ENCODE data around the gene ALCAM.
"Not testable (repeated sequence)": the region's sequence is repeated elsewhere in the genome, so short reads cannot be mapped to it uniquely, and the experiment has no call there.

The ALCAM gene

DNA sequence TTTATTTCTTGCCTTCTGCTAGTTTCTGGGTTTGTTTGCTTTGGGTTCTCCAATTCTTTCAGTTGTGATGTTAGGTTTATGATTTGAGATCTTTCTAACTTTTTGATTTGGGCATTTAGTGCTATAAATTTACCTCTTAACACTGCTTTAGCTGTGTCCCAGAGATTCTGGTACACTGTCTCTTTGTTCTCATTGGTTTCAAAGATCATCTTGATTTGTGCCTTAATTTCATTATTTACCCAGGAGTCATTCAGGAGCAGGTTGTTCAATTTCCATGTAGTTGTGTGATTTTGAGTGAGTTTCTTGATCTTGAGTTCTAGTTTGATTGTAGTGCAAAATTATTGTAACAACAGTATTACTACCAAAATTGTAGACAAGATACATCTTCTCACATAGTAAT, 25.9 kb downstream of the ALCAM start:
- not testable (repeated sequence) for DNase-seq

DNA sequence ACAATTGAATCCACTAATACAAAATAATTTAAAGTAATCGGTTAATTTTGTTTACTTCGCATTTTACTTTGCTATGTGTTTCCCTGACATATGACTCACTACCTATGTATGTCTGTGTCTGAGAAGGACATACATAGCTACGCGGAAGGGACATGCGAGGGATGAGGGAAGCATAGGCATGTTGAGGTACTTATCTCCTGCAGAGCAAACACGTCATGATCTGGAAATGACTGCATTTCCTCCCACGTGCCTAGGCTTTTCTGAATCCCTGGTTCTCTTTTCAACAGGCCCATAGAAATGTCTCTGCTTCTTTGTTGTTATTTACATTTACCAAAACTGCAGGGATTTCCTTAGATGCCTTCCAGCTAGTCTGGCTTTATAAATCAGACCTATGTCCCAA, 27.5 kb downstream of the ALCAM start:
- DNase-seq: no peak

DNA sequence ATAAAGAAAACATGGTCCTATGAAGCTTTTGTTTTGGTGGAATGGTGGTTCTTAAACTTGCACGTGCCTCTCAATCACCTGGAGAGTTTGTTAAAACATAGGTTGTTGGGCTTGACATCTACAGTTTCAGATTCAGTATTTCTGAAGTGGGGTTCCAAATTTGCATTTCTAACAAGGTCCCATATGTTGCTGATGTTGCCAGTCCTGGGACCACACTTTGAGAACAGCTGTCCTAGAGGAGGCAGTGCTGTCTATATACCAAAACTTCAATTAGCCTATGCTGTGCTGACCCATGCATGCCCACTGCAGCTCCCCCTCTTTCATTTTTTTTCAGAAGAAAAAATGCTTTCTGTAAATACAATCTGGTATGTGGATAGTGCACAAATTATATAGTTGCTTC, 31.3 kb downstream of the ALCAM start:
- DNase-seq: no peak

GRCh38 chr3:105398437-105398836, 31.7 kb downstream of the ALCAM start:
- DNase-seq: no peak

DNA sequence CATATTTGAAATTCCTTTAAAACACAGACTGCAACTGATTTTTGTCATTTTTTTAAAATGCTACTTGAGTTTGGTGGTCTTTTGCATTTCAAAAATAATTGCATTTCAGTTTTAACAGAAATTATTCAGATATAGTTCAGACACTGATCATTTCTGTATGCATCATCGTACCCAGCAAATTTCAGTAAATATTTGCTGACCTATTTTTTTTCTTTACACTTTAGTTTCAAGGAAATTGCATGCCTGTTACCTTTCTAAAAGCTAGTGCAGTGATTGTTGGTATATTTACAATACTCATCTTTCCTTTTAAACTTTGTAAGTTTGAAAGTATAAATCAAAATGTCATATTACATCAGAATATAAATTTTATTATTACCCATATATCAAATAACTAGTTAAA, 32.4 kb downstream of the ALCAM start:
- no peak for DNase-seq

DNA sequence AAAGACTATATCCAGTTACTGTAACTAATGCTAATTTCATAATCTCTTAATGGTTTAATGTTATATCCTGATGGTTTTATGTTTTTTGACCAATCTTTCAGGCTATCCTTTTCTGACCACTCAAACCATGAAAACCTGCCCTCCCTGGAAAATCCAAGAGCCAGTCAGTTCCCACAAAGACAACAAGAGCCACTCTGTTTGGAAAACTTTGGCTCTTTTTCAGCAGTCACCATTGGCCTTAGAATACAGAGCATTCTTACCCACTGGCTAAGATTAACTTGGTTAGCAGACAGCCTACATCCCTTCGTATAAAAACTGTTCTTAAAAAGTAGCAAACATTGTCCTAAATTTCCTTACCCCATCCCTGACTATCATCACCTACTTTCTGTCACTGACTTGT, 32.9 kb downstream of the ALCAM start:
- DNase-seq: no peak

DNA sequence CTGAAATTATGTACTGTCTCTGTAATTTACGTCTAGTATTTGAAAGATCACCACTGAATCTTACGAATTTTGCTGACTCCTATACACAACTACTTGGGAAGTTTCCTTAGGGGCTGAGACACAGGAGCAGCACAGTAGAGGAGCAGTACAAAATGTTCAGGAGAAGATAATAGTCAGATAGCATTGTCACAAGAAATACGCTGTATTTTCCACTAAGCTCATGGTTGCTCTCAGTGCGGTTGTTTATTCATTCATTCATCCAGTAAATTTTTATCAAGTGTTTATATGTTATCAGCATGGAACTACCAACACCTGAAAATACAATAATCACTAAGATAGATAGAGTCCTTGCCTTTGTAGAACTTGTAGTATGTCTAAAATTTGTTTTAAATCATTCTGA, 34.5 kb downstream of the ALCAM start:
- no peak for DNase-seq

GRCh38 chr3:105401691-105402149, 35.0 kb downstream of the ALCAM start:
- no peak for DNase-seq

GRCh38 chr3:105402287-105402801, 35.6 kb downstream of the ALCAM start:
- DNase-seq: no peak

DNA sequence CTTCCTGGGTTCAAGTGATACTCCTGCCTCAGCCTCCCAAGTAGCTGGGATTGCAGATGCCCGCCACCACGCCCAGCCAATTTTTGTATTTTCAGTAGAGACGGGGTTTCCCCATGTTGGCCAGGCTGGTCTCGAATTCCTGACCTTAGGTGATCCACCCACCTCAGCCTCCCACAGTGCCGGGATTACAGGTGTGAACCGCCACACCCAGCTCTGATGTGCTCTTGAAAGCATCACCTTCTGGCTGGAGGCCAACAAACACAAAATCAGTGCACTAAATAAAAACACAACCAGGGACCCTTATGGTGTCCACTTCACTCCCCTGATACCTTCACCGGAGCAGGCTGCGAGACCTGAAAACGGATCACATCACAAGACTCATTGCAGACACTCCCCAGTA, 36.3 kb downstream of the ALCAM start:
- not testable (repeated sequence) for DNase-seq

DNA sequence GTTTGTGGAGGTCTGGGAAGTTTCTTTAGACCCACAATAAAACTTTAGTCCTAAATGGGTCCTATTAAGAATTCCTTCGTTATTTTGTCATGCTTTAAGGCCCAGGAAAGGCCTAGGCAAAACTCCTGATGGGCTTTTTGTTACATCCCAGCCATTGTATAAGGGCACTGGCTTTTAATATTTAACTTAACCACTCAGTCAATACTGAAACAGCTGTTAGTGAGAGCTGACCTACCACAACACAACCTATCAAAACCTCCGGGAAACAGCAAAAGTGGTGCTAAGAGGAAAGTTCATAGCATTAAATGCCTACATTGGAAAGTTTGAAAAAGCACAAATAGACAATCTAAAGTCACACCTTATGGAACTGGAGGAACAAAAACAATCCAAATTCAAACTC, 39.6 kb downstream of the ALCAM start:
- DNase-seq: no peak

DNA sequence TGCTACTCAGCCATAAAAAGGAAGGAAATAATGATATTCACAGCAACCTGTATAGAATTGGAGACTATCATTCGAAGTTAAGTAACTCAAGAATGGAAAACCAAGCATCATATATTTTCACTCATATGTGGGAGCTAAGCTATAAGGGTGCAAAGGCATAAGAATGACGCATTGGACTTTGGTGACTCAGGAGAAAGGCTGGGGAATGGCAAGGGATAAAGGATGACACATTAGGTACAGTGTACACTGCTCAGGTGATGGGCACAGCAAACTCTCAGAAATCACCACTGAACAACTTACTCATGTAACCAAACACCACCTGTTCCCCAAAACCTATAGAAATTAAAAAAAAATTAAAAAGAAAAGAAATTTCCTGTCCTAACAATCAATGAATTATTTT, 42.7 kb downstream of the ALCAM start:
- DNase-seq: no peak

- no peak for DNase-seq
Observed at GRCh38 chr3:105413343-105413887, 46.7 kb downstream of the ALCAM start.

GRCh38 chr3:105414841-105415240, 48.1 kb downstream of the ALCAM start:
- DNase-seq: no peak

DNA sequence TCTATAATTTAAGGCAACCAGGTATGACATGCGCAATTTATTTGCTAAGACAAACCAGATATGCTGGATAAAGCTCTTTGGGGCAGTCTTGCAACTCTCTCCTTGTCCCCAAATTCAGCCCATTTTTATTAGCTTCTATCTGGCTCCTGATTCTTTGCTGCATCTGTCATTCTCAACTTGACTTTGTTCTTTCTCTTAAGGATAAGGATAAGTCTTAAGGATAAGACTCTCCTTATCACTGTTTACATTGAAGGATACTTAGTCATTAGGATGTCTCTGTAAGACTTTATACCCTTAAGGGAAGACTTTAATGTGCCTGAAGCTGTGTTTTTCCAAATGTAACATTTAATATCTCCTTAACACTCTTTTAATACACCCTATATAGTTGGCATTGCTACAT, 49.2 kb downstream of the ALCAM start:
- DNase-seq: no peak

- DNase-seq: no peak
Observed at GRCh38 chr3:105417525-105418289, 51.0 kb downstream of the ALCAM start.

GRCh38 chr3:105422645-105423044, 55.9 kb downstream of the ALCAM start:
- no peak for DNase-seq

DNA sequence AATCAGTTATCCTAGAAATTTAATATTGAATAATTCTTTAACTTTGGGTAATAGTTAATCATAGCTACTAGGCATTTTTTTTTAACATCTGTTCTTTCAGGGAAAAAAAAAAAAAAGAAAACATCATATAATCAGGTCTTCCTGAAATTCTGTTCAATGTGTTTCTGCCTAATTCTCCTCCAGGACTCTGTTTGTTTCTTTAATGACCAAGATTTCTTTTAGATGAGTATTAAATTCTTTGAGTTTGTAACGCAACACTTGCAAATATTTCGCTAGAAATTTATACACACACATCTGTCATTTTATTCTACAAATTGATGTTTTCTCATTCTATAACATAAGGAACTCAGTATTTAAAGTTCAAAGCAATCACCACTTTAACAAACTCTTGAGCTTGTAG, 56.7 kb downstream of the ALCAM start:
- DNase-seq: no peak

DNA sequence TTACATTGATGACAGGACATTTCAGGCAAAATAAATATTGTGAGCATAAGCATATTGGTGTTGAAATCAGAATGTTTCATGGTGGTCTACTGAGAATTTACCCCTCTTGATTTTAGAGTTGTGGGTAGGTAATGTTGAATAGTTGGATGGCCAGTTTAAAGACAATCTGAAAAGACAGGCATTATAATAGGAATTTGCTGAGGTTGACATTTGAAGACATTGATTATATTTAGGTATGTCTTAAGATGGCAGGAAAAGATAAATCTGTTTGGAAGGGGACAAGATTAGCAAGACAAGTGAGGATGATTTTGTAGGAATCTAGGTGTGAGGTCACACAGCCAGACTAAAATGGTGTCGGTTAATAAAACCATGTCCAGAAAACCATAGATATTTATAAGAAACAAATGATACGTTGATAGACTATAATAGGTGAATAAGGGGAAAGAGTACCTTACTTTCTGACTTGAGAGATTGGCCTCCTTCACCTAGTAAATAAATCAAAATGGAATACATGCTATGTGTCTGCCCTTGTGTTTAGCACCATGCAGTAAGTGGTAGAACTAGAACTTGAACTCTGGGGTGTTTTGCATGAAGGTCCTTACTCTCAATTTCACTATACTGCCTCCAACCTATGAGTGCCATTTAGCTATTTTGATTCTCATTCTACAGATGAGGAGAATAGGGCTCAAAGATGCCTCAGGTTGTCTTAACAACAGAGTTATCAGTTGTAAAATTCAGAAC, 57.9 kb downstream of the ALCAM start:
- DNase-seq: no peak

DNA sequence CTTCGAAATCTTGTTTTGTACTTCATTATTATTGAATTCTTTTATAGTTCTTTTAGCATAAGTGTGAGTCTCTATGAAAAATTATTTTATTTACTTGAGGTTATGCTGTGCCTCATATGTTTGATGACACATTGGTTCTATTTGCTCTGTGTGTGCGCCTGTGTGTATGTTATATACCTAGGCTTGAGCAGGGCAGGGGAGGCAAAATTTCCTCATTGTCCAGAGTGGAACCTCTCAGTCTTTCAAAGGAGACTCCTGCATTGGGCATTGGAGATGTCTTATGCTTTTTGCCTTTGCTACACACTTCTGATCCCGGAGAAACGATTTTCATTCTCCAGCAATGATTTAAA, 58.4 kb downstream of the ALCAM start:
- no peak for DNase-seq

DNA sequence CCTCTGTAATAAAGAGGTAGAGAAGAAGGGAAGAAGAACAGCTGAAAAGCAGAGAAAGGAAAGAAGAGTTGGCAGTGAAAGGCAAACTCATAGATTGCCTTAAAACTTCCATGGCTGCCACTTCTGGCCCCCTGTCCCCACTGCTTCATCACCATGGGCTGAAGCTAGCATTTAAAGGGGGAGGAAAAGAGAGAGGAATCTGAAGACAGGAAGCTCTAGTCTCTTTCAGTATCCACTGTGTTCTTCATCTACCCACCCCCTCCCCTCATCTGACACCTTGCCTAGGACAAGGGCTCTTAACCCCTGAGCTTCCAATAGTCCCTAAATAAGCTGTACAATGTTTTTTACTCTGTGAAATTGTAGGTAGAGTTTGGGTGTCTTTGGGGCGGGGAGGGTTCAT, 60.6 kb downstream of the ALCAM start:
- DNase-seq: no peak

DNA sequence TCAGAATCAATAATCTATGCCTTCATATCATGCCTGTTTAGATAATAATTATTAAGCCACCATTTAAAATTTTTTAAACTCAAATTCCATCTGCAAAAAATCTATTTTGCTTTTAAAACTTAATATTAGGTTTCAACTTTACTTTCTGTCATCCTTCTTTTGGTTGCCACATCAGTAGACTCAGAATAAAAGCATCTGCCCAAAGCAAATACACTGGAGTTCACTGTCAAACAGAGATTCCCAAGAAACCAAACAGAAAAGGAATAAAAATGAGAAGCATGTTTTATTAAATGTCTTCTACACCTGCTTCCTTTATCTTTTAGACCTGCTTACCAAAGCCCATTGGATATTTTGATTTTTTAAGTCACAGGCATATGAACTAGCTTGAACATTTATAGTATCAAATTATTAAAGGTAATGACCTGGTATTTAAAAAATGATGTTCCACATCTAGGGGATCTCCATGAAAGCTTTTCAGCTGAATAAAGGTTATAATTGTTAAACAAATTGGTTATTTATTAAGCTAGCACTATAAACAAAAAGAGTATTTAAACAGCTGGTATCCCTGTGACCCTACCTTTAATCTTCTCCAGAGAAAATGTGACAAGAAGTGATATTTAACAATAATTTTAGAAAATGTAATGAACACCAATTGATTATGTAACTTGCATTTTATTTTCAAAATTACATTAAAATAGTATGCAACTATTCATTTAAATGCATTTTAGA, 62.5 kb downstream of the ALCAM start:
- DNase-seq: no peak

DNA sequence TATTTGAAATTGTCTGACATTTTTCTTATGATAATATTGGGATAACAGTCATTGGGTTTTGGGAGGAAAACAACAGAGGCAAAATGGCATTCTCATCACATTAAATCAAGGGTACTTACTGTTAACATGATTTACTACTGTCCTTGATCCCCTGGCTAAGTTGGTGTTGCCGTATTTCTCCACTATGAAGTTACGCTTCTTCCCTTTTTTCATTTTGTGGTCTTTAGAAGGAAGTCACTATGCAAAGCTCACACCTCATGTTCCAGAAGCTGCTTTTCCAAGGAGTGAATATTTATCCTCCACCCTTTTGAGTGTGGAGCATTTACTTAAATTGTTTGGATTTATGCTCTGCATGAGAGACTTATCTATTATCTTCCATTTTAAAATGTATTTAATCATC, 63.7 kb downstream of the ALCAM start:
- DNase-seq: no peak

Data from cortex of kidney (tissue), 1 donor.